GM18502 (cell line): Measurements from ENCODE around the gene RAB7A.
A peak's percentile ranks its signal among the peaks of the same experiment; 100 is the strongest.
"Not testable (repeated sequence)": the region's sequence is repeated elsewhere in the genome, so short reads cannot be mapped to it uniquely, and the experiment has no call there.

Source experiments
- ATAC-seq: cut with Tn5 transposase; IDR thresholded peaks from one replicate; pipeline ENCODE4 v1.9.1; 2021; ENCODE audit warnings: mild to moderate bottlenecking; ENCODE audit not compliant: unreplicated experiment, poor library complexity

RAB7A gene

DNA sequence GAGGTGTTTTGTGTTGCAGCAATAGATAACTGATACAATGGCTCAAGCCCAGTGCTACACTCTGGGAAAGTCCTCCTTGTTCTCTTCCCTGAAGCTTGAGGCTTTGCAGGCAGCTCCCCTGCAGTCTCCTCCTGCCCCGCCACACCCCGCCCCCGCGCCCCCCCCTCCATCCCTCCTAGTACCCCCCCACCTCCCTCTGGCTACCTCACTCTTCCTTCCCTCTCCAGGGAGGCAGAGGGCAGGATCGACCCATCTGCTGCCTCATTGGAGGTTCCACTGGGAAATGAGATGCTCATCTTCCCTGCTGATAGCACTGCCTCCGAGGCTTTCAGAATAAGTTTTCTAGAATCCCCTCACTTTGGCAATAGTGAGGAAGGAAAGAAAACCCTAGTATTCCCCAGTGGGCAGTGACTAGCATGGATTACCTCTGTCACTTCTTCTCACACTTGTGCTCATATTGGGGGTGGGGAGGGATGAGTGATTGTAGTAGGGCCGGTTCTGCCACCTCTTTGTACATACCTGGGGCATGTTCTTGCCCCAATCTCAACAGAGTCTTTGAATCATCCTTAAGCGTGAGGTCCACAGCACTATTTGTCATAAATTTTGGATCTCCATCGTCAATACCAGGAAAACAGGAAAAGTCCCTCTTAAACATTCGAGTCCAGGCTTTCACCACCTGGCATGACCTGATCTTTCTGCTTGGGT is 16.3 kb upstream of the RAB7A start:
- ATAC-seq, result no peak

DNA sequence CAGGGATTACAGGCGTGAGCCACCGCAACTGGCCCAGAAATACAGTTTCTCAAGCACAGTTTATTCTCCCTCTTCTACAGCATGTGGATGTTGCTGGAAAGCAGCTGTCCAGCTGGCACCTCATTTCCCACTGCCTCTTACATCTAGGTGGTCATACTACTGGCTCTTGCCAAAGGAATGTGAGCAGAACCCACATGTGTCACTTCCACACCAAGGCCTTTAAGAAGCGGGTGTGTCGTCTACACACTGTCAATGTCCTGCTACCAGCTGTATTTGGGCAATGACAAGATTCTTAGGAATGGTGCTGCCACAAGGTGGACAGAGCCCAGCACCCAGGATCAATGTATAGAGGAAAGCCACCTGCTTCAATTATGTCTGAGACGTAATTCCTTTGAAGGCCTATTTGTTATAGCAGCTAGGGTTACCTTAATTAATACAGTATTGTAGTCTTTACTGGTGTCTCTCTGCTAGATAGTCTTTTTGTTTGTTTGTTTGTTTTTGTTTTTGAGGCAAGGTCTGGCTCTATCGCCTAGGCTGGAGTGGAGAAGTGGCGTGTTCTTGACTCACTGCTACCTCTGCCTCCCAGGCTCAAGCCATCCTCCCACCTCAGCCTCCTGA is 15.1 kb upstream of the RAB7A start:
- no peak for ATAC-seq

DNA sequence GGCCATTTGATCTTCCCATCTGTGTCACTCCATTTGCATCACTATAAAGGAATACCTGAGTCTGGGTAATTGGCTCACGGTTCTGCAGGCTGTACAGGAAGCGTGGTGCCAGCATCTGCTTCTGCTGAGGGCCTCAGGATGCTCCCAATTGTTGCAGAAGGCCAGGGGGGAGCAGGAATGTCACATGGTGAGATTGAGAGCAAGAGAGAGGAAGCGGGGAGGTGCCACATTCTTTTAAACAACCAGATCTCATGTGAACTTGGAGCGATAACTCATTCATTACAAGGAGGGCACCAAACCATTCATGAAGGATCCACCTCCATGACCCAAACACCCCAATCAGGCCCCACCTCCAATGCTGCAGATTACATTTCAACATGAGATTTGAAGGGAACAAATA is 13.1 kb upstream of the RAB7A start:
- ATAC-seq, result no peak

DNA sequence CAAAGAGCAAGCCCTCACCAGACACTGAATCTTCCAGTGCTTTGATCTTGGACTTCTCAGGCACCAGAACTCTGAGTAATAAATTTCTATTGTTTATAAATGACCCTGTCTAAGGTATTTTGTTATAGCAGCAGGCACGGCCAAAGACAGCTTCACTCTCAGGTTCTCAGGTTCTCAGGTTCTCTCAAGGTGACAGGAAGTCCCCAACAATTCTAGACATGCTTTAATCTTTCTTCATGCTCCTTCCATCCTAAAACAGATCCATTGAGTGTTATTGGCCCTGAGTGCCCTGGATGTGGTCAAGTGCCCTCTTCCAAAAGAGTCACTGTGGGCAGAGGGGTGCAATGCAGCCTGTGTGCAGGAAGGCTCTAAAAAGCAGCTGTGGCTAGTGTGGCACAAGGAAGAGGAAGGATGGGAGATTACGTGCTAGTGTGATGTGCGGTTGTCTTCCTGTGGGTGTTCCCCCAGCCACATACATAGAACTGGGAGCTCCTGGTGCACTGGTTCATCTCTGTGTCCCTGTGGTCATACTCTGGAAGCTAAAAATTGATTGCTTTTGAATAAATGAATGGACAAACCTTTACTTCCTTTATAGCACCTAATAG is 11.0 kb upstream of the RAB7A start:
- ATAC-seq, result no peak

DNA sequence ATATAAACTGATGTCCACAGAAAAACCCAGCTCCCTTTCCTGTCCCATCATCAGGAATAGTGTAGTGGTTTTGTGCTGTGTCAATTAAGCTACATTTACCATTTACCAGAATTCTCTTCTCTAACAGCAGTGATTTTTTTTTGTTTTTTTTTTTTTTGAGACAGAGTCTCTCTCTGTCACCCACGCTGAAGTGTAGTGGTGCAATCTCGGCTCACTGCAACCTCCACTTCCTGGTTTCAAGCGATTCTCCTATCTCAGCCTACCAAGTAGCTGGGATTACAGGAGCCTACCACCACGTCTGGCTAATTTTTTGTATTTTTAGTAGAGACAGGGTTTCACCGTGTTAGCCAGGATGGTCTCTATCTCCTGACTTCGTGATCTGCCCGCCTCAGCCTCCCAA is 7.1 kb upstream of the RAB7A start:
- ATAC-seq, result not testable (repeated sequence)

DNA sequence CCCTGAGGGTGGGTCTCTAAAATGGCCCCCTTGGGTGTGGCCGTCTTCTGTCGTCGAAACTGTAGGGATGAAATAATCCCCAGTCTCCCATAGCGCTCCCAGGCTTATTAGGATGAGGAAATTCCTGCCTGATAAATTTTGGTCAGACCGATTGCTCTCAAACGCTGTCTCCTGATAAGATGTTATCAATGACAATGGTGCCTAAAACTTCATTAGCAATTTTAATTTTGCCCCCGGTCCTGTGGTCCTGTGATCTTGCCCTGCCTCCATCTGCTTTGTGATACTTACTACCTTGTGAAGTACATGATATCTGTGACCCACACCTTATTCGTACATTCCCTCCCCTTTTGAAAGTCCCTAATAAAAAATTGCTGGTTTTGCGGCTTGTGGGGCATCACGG is 5.1 kb upstream of the RAB7A start:
- no peak for ATAC-seq

DNA sequence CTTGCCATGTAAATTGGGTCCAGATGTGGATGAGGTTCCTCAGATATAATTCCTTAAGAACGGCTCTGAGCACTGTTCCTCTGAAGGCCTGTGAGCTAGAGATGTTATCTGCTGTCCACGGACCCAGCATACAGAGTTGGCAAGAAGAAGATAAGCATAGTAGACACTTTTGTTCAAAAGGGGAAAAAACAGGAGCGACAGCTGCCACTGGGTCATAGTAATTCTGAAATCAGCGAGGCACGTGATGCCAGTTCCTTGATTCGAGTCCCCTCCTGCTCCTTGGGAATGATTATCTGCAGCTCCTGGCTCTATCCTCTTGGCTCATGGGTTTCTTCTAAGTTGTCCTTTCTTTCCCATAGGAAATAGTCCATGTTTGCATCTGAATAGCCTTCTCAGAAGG is 2.5 kb upstream of the RAB7A start:
- ATAC-seq, result no peak

DNA sequence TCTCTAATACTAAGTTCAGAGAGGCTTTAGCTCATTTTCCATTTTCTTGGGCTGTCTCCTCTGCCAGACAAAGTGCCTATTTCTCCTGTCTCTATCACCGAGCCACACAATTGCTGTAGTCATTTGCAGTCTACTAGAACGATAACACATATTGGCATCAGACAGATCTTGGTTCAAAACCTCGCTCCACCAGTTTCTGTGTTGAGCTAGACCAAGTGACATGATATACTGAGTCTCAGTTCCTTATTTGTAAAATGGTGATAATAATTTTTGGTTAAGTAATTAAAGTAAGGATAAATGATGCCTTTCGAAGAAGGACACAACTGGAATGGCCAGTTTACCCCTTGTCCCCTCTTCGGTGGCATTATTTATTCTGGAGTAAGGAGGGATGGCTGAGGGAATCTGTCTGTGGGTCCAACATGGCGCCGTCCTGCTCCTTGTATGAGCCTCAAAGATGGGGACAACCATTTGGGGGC is 398 bp upstream of the RAB7A start:
- ATAC-seq, result peak; percentile 34

DNA sequence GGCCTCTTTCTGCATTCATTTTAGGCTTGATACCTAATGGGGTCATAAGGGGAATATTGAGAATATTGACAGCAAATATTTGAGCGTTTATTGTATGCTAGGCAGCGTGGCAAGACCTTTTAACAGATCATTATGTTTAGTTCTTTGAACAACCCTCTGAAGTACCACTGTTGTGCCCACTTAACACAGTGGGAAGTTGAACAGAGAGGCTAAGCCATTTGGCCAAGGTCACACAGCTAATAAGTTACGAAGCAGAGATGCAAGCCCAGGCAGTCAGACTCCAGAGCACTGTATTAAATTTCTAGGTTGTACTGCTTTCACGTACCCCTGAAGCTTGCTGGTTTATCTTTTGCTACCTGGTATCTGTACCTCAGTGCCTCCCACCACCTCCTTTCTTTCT is 1.1 kb downstream of the RAB7A start:
- no peak for ATAC-seq

DNA sequence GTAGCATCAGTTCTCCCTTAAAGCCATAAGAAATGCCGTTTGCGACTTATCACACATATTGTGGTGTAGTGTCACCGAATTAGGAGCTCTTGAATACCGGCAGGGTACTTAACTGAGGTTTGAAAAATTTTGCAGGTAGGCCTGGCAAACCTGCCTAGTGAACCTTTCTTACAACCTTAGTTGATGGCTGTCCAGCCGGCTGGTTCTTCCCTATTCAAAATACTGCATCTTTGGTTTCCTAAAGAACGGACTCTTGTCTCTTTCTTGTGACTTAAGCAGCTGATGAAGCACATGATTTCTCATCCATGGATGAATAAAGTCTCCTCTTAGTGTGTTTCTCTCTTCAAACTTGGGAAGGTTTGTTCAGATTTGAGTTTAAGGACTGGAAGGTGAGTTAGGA is 1.5 kb downstream of the RAB7A start:
- ATAC-seq, result no peak

DNA sequence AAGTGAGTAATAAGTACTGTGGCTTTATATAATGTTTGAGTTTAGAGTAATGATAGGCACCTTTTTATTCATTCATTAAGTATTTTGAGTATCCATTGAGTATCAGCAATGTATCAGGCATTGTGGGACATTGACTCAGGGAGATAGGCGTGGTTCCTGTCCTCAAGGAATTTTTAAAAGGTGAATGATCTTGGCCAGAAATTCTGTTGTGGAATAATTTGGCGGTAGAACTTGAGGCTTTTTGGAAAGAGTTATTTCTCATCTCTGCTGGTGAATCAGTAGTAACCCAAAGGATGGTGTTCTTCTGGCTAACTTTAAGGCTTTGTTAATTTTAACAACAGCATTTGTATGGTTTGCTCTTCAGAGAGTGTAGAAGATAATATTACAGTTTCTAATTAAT is 2.0 kb downstream of the RAB7A start:
- ATAC-seq, result no peak

DNA sequence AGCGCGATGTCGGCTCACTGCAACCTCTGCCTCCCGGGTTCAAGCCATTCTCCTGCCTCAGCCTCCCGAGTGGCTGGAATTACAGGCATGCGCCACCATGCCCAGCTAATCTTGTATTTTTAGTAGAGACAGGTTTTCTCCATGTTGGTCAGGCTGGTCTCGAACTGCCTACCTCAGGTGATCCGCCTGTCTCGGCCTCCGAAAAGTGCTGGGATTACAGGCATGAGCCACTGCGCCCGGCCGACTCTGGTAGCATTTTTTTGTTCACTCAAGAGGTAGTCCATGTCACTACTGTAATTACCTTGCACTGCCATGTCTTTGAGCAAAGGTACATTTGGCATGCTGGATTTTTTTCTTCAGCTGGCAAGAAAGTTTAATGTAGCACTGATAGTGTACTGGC is 2.5 kb downstream of the RAB7A start:
- ATAC-seq, result not testable (repeated sequence)

DNA sequence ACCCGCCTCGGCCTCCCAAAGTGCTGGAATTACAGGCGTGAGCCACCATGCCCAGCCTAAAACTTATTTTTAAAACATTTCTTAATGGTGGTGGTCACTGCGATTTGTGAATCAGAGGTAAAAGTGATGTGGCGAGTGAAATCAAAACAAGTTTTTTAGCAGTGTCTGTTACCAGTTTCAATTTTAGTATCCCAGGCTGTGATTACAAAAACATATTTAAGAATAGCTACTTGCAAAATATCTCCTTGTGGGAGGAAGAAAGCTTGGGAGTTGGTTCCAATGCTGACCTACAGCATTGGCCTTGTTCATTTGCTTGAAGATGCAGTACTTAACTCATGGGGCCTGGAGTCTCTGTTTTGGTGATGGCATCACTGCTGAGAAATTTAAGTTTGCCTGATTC is 4.5 kb downstream of the RAB7A start:
- ATAC-seq, result no peak

DNA sequence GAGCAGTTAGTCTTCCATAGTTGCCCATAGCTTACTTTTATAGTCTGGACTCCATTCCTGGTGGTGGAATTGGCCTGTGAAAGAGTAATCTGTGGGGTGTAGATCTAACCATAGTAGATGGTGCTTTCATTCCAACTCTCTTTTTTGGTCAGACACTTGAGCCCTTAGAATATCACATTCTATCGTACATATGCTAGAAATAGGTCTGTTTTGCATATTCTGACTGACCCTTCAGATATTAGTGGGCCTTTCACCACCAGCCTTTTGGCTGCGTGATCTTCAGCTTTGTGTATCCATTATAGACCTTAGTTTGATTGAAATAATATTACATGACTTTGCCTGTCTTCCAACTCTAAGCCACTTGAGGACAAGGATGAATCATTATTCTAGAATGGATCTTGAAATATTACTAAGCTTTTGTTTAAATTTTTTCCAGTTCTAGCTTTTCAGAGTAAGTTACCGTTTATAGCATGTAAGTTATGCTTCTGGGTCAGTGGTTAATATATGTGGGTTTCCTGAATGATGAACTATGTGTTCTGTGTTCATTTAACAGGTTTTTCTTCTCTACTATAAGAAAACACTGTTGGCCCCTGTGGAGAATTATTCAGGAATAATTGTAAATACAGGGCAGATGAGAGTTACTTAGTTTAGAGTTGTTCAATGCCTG is 8.7 kb downstream of the RAB7A start:
- peak; percentile 64 for ATAC-seq

DNA sequence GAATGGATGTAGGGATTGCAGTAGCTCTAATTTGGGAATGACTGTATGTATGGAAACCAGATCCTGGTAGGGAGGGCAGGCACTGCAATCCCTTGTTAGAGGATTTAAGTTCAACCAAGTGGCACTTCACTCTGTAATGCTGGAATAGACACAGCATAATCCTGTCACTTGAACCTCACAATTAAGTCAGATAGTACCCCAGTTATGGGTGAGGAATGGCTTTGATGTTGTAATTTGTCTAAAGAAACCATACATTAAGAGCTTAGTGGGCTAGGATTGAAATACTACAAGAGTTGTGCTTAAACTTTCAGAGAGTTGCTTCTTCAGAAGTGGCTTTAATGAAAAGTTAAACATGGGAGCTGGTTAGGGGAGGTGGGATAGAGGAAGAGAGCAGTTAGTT is 9.3 kb downstream of the RAB7A start:
- no peak for ATAC-seq

DNA sequence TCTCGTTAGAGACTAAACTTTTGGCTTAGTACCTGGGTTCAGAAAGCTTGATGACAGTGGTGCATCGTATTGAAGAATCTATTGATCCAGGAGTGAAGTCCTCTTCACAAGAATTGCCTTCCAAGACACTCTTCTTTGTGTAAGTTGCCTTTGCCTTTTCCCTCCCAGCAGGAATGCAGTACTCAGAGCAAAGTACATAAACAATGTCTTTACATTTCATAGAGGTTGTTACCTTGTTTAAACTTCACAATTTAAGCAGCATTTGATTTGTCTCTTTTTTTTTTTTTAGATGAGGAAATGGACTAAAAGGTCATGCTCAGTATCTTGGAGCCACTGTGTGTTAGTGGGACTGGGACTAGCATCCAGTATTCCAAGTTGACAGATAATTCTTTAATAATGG is 9.9 kb downstream of the RAB7A start:
- ATAC-seq, result no peak

DNA sequence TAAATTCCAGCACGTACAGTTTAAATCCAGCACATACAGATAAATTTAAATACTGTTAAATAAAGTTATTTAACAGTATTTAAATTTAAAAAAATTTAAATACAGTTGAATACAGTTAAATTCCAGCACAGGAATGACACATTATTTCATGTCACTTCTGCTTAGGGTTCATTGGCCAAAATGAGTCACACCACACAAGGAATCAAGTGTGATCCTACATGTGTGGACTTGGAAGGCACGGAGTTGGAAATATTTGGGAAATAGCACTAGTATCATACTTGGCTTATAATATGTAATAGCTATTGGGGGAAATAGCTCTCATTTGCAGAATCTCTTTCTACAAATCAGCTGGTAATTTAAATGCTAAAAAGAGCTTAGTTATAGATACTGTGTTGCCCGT is 10.6 kb downstream of the RAB7A start:
- ATAC-seq, result no peak

DNA sequence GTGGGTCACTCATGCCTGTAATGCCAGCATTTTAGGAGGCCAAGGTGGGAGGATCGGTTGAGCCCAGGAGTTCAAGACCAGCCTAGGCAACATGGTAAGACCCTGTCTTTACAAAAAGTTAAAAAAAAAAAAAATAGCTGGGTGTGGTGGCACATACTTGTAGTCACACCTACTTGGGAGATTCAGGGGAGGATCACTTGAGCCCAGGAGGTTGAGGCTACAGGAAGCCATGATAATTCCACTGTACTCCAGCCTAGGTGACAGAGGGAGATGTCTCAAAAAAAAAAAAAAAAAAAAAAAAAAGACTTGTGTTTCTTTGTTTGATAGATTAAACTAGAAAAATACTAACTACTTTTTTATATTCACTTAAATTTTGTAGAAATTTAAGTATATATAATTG is 14.6 kb downstream of the RAB7A start:
- no peak for ATAC-seq

DNA sequence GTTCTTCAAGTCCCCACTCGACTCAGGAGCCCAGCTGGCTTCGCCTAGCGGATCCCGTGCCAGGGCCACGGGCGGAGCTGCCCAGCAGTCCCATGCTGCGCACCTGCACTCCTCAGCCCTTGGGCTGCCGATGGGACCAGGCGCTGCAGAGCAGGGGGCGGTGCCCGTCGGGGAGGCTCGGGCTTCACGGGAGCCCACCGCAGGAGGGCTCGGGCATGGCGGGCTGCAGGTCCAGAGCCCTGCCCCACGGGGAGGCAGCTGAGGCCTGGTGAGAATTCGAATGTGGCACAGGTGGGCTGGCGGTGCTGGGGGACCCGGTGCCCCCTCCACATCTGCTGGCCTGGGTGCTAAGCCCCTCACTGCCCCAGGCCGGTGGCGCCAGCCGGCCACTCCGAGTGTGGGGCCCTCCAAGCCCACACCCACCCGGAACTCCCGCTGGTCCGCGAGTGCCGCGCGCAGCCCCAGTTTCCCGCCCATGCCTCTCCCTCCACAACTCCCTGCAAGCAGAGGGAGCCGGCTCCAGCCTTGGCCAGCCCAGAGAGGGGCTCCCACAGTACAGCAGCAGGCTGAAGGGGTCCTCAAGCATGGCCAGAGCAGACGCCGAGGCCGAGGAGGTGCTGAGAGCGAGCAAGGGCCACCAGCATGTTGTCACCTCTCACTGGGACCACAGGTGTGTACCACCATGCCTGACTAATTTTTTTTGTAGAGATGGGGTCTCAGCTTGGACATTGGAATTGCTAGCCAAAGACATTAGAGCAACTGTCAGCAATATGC is 17.0 kb downstream of the RAB7A start:
- no peak for ATAC-seq

DNA sequence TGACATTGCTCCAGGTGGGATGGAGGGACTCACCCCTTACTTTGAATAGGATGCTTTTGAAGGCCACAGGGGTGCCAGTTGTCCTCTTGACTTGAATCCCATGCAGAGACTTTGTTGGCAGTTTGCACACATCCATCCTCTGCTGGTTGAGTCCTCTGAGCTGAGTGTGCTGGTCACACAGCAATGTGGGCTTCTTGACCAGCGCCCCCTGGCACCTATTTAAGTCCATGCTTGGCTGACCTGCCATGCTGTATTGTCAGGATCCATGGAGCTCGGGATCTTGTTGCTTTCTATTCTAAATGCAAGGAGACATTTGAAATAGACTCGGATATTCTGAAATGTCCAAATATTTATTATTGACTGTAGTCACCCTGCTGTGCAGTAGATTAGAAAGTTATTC is 19.8 kb downstream of the RAB7A start:
- ATAC-seq, result no peak

DNA sequence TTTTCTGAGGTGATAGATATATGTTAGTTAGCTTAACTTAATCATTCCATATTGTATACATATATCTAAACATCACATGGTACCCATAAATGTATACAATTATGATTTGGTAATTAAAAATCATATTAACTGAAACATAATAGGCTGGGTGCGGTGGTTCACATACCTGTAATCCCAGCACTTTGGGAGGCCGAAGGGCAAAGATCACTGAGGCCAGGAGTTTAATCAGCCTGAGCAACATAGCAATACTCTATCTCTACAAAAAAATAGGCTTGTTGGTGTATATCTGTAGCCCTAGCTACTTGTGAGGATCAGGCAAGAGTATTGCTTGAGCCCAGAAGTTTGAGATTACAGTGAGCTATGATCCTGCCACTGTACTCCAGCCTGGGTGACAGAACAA is 20.9 kb downstream of the RAB7A start:
- ATAC-seq, result no peak
